A549 (cell line): ENCODE data around the gene SH3RF3. TPM values are rescaled to one million over a fixed set of nuclear protein-coding genes. Genes with fewer than 3 reads are reported as not detected.

Source experiments
- ATAC-seq, 2 experiments: fragments of 200-7000 bp in 1 of 2; fragments of >200 bp in 1 of 2; cut with Nextera tagmentation in 1 of 2; cut with Tn5 transposase in 1 of 2; 3 replicates each; pipeline versions ENCODE4 v1.8.0 to v1.9.1; 2018 to 2020; ENCODE audit warnings: mild to moderate bottlenecking in 1 of 2, moderate library complexity in 1 of 2
- CTCF ChIA-PET: fragments of 300-600 bp; sonication (Branson Sonifier 250); formaldehyde crosslinking; extraction: SDS; loops from one replicate; lab custom pipeline; 2021; ENCODE audit warnings: antibody characterized with exemption, inconsistent platforms; lab: Yijun Ruan, JAX
- POLR2A ChIA-PET: fragments of 350-600 bp; formaldehyde crosslinking; extraction: SDS; loops from one replicate; lab custom pipeline; 2021; ENCODE audit warnings: antibody characterized with exemption, inconsistent platforms; lab: Yijun Ruan, JAX
- DNase-seq, 2 experiments: peaks; one replicate each; pipeline versions ENCODE4 v3.0.0 to v3.0.0-alpha.2; 2011 to 2016; ENCODE audit warnings: low read depth in 1 of 2, low spot score in 1 of 2
- FAIRE-seq: peaks from 2 replicates; lab custom pipeline; 2011; peaks lifted over from hg19 to GRCh38; lab: Jason Lieb, UNC
- H3K27ac ChIP-seq, 2 experiments: fragments of >200 bp; sonication (Bioruptor Twin); formaldehyde crosslinking; 3 replicates each; pipeline ENCODE4 v1.5.1; 2016 to 2017
- H3K4me1 ChIP-seq: fragments of >200 bp; sonication (Bioruptor Twin); formaldehyde crosslinking; 3 replicates; pipeline ENCODE4 v1.6.1; 2016
- H3K4me2 ChIP-seq: fragments of >200 bp; sonication (Bioruptor Twin); formaldehyde crosslinking; 3 replicates; pipeline ENCODE4 v1.6.1; 2016
- H3K4me3 ChIP-seq: fragments of >200 bp; sonication (Bioruptor Twin); formaldehyde crosslinking; 3 replicates; pipeline ENCODE4 v1.5.1; 2016
- H3K9me3 ChIP-seq: fragments of >200 bp; sonication (Bioruptor Twin); formaldehyde crosslinking; 3 replicates; pipeline ENCODE4 v1.6.1; 2016
- ATOH8 ChIP-seq: fragments of 250-450 bp; sonication (Bioruptor Pico); IDR thresholded peaks from 2 replicates; pipeline ENCODE4 v1.5.0; 2020; ENCODE audit warnings: low read depth, mild to moderate bottlenecking, moderate library complexity
- CBX8 ChIP-seq: fragments of 200-600 bp; sonication (generic); IDR thresholded peaks from 2 replicates; pipeline ENCODE4 v1.6.1; 2016
- CEBPB ChIP-seq, 2 experiments: fragments of >200 bp in 1 of 2; sonication (Bioruptor Twin) in 1 of 2; formaldehyde crosslinking in 1 of 2; IDR thresholded peaks; 2 replicates each; pipeline ENCODE4 v1.6.1; 2012 to 2016
- CHD2 ChIP-seq: fragments of 150-350 bp; IDR thresholded peaks from 2 replicates; pipeline ENCODE4 v1.6.1; 2014; ENCODE audit warnings: low read length; ENCODE audit not compliant: partially characterized antibody
- CHD4 ChIP-seq: fragments of 200-600 bp; sonication (generic); IDR thresholded peaks from 2 replicates; pipeline ENCODE4 v1.6.1; 2016; ENCODE audit warnings: antibody characterized with exemption, mild to moderate bottlenecking, borderline replicate concordance
- CTCF ChIP-seq: fragments of >200 bp; sonication (Bioruptor Twin); formaldehyde crosslinking; IDR thresholded peaks from 3 replicates; pipeline ENCODE4 v1.5.1; 2016
- E2F6 ChIP-seq: IDR thresholded peaks from 2 replicates; pipeline ENCODE4 v1.6.1; 2012; ENCODE audit warnings: low read depth, borderline replicate concordance
- EHMT2 ChIP-seq: fragments of 200-600 bp; sonication (generic); IDR thresholded peaks from 2 replicates; pipeline ENCODE4 v1.6.1; 2016; ENCODE audit warnings: antibody characterized with exemption, low read depth, mild to moderate bottlenecking, moderate library complexity
- ELK1 ChIP-seq: fragments of 150-350 bp; IDR thresholded peaks from 2 replicates; pipeline ENCODE4 v1.6.1; 2014; ENCODE audit warnings: low read depth, mild to moderate bottlenecking, low read length
- ESRRA ChIP-seq: fragments of 150-350 bp; IDR thresholded peaks from 2 replicates; pipeline ENCODE4 v1.6.1; 2014; ENCODE audit warnings: mild to moderate bottlenecking, low read length, borderline replicate concordance
- FOSB ChIP-seq: fragments of 250-450 bp; sonication (Bioruptor Pico); IDR thresholded peaks from 2 replicates; pipeline ENCODE4 v1.5.0; 2020; ENCODE audit warnings: mild to moderate bottlenecking, moderate library complexity
- FOSL2 ChIP-seq, 2 experiments: fragments of 450-650 bp in 1 of 2; fragments of >200 bp in 1 of 2; sonication (Bioruptor Twin) in 1 of 2; formaldehyde crosslinking; IDR thresholded peaks; 2 replicates each; pipeline versions ENCODE4 v1.5.0 to v1.6.1; 2016 to 2020; ENCODE audit warnings: mild to moderate bottlenecking in 1 of 2, moderate library complexity in 1 of 2
- FOXS1 ChIP-seq: fragments of 250-450 bp; sonication (Bioruptor Pico); IDR thresholded peaks from 2 replicates; pipeline ENCODE4 v1.5.0; 2020; ENCODE audit warnings: mild to moderate bottlenecking, moderate library complexity
- GATA3 ChIP-seq: IDR thresholded peaks from 2 replicates; pipeline ENCODE4 v1.6.1; 2012; ENCODE audit warnings: borderline replicate concordance
- HOXB13 ChIP-seq: fragments of 250-450 bp; sonication (Bioruptor Pico); IDR thresholded peaks from 2 replicates; pipeline ENCODE4 v1.5.0; 2020; ENCODE audit warnings: low read depth, mild to moderate bottlenecking, moderate library complexity
- JUN ChIP-seq, 2 experiments: fragments of >200 bp; sonication (Bioruptor Twin); formaldehyde crosslinking; IDR thresholded peaks; 2 replicates in 1 of 2; 3 replicates in 1 of 2; pipeline ENCODE4 v1.6.1; 2016 to 2017
- JUNB ChIP-seq: fragments of >200 bp; sonication (Bioruptor Twin); formaldehyde crosslinking; IDR thresholded peaks from 2 replicates; pipeline ENCODE4 v1.6.1; 2016
- KDM5A ChIP-seq: fragments of 200-600 bp; sonication (generic); IDR thresholded peaks from 2 replicates; pipeline ENCODE4 v1.6.1; 2016; ENCODE audit warnings: antibody characterized with exemption, mild to moderate bottlenecking
- MAFK ChIP-seq: fragments of 450-650 bp; IDR thresholded peaks from 2 replicates; pipeline ENCODE4 v1.6.1; 2014; ENCODE audit not compliant: partially characterized antibody
- MYC ChIP-seq: IDR thresholded peaks from 2 replicates; pipeline ENCODE4 v1.6.1; 2012; ENCODE audit warnings: mild to moderate bottlenecking, inconsistent platforms, low read length, improper control_type of control experiment, borderline replicate concordance
- POLR2A ChIP-seq: IDR thresholded peaks from 2 replicates; pipeline ENCODE4 v1.6.1; 2012; ENCODE audit warnings: mild to moderate bottlenecking, low read length
- RCOR1 ChIP-seq: fragments of 150-350 bp; IDR thresholded peaks from 2 replicates; pipeline ENCODE4 v1.6.1; 2014; ENCODE audit warnings: antibody characterized with exemption, low read length, low read depth
- ZNF302 ChIP-seq: fragments of 250-450 bp; sonication (Bioruptor Pico); IDR thresholded peaks from 2 replicates; pipeline ENCODE4 v1.9.0; 2021; ENCODE audit warnings: inconsistent platforms, mild to moderate bottlenecking, moderate library complexity
- WGBS: methylation state at CpG from one replicate; pipeline ENCODE4 v1.1.6; 2017; ENCODE audit errors: missing lambda C conversion rate; 5-methylcytosine and 5-hydroxymethylcytosine counted together
- polyA plus RNA-seq, 4 experiments: library from polyadenylated mRNA; depleted of rRNA in 3 of 4; stranded (reverse); fragments of >200 nt; fragmentation: RNase III in 1 of 4; extraction: RNeasy Plus Mini Kit Qiagen cat#74134 plus additional on column Dnase treatment in 1 of 4; gene quantifications; 2 replicates in 3 of 4; 3 replicates in 1 of 4; pipeline ENCODE4 v1.2.3, GENCODE V29; 2011 to 2017

SH3RF3 gene
- polyA plus RNA-seq, 2 of the 4 experiments (the other 2 are of a cell fraction): 0.04 to 0.21 TPM

GRCh38 chr2:109383505-109384307 is 254.7 kb downstream of the SH3RF3 start:
- H3K27ac ChIP-seq: no peak overlapping the region
- WGBS: 65% methylated on average over 19 of the region's 19 CpGs
- ChIA-PET POLR2A (no interaction called here), CTCF (no interaction called here)
- H3K4me3 ChIP-seq: no peak overlapping the region
- no peaks in the 10 kb centered on the region for H3K4me1 ChIP-seq
- no peak for ATAC-seq
- FAIRE-seq: no peak
- H3K9me3 ChIP-seq: no peaks in the 10 kb centered on the region
- DNase-seq: no peak
- TF ChIP-seq GATA3: no peak
- no peak for TF ChIP-seq ZNF302 (CRISPR knock-in tag)
- TF ChIP-seq ESRRA: no peak
- TF ChIP-seq ELK1: no peak
- no peak for TF ChIP-seq FOXS1 (CRISPR knock-in tag)
- no peak for TF ChIP-seq CHD2
- no peak for TF ChIP-seq MAFK
- TF ChIP-seq CTCF: no peak
- TF ChIP-seq ATOH8 (CRISPR knock-in tag): no peak
- no peak for TF ChIP-seq RCOR1
- no peak for TF ChIP-seq POLR2A
- no peak for TF ChIP-seq CHD4
- TF ChIP-seq EHMT2: no peak
- no peak for TF ChIP-seq E2F6
- no peak for TF ChIP-seq MYC
- no peak overlapping the region for H3K4me2 ChIP-seq

- no peak for TF ChIP-seq CTCF
- no peak for TF ChIP-seq FOSB
- TF ChIP-seq KDM5A: no peak
- no peak for TF ChIP-seq JUNB
- no peak for TF ChIP-seq EHMT2
- no peak for TF ChIP-seq CBX8
- no peak for TF ChIP-seq ESRRA
- TF ChIP-seq JUN (IDR thresholded peaks at IDR 0.05): no peak
- TF ChIP-seq POLR2A: no peak
- TF ChIP-seq FOSL2 (IDR thresholded peaks at IDR 0.05): no peak
- TF ChIP-seq FOSL2 (CRISPR knock-in tag; IDR thresholded peaks at IDR 0.05): no peak
- no peak for TF ChIP-seq MYC
- no peak for TF ChIP-seq HOXB13 (CRISPR knock-in tag)
- TF ChIP-seq CEBPB (IDR thresholded peaks at IDR 0.05): no peak
- TF ChIP-seq, all 56 proteins: peak for 0
- ATAC-seq (no peak), DNase-seq (no peak), FAIRE-seq (no peak)
- H3K27ac ChIP-seq: no peak overlapping the region
- H3K4me2 ChIP-seq: no peak overlapping the region
- no peaks in the 10 kb centered on the region for H3K9me3 ChIP-seq
- ChIA-PET POLR2A (no interaction called here), CTCF (no interaction called here)
- H3K4me1 ChIP-seq: no peaks in the 10 kb centered on the region
- WGBS: 57% methylated on average over 17 of the region's 18 CpGs
- H3K4me3 ChIP-seq: no peak overlapping the region
Observed at GRCh38 chr2:109384308-109385271, 255.6 kb downstream of the SH3RF3 start.
